ENCODE measurements around the gene KCNK4. TPM values are rescaled to one million over a fixed set of nuclear protein-coding genes. Genes with fewer than 3 reads are reported as not detected.

KCNK4 gene
- total RNA-seq, 2 experiments from 2014 or later, result not detected

GRCh38 chr11:64267207-64267945, 23.7 kb upstream of the KCNK4 start:
- POLR2A ChIA-PET, result interaction anchor here (1.0 to 6.0 kb wide), 6 partner anchors 12 to 61 kb away, joined by 3 to 94 read pairs (median 48); partner anchors contain the start of genes BAD, FERMT3, GPR137 and PLCB3
- Mint-ChIP-seq H3K4me3 (peak overlapping the region; percentile 96), H3K36me3 (peaks cover 8% of the 10 kb centered on the region), H3K27ac (peak overlapping the region; percentile 96), H3K9me3 (no peaks in the 10 kb centered on the region), H3K4me1 (peaks cover 25% of the 10 kb centered on the region), H3K27me3 (no peaks in the 10 kb centered on the region)
- DNase-seq (no peak), ATAC-seq (ENCODE audit: low read depth) (no peak)

DNA sequence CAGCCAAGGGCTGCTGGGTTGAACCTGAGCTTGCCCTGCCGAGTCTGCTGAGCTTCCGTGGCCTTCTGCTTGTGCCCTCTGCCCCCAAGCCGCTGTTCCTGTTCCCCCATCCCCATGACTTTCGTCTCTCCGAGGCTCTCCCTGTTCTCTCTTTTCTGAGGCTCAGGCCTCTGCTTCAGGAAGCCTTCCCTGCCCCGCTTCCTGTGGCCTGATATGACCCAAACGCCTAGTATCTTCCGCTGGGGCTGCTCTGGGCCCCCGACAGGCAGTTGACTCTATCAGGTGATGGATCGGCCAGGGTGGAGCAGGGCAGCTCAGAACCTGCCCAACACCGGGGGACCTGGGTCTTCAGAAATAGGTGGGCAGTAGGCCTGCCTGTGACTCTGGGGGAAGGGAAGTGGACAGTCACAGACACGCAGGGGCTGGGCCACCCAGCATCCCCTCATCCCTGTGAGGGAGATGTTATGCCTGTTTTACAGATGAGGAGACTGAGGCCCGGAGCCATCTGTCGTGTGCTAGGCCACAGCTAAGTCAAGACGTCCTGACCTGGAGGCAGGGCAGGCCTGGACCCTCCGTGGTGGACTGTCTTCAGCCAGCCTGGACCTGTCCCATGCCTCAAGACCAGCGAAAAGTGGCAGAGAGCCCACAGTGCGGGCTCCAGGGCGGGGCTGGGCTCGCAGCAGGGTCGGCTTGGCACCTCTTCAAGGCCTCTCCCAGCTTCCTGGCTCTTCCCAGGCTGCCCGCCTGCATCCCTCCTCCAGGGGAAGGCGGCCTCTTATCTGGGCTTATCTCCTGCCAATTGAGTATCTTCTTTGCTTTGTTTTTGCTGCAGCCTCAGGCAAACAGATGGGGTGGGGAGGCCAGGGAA, 22.8 kb upstream of the KCNK4 start:
- Mint-ChIP-seq H3K4me1 (peaks cover 23% of the 10 kb centered on the region), H3K27me3 (no peaks in the 10 kb centered on the region), H3K27ac (peak overlapping the region; percentile 96), H3K4me3 (peak overlapping the region; percentile 96), H3K36me3 (peaks cover 6% of the 10 kb centered on the region), H3K9me3 (no peaks in the 10 kb centered on the region)
- POLR2A ChIA-PET, result interaction anchor here (0.6 to 6.0 kb wide), 15 partner anchors 10 to 86 kb away, joined by 3 to 94 read pairs (median 13); partner anchors contain the start of genes BAD, ESRRA, FERMT3 and FKBP2
- no peak for DNase-seq
- no peak for ATAC-seq (ENCODE audit: low read depth)

- H3K9me3 Mint-ChIP-seq, result no peaks in the 10 kb centered on the region
- no peaks in the 10 kb centered on the region for H3K27me3 Mint-ChIP-seq
- peak; percentile 74 for DNase-seq
- peak overlapping the region; percentile 96 for H3K27ac Mint-ChIP-seq
- peak; percentile 23 for ATAC-seq (ENCODE audit: low read depth)
- POLR2A ChIA-PET, result interaction anchor here (0.6 to 6.0 kb wide), 15 partner anchors 8 to 86 kb away, joined by 3 to 94 read pairs (median 13); partner anchors contain the start of genes BAD, ESRRA, FERMT3 and FKBP2
- H3K36me3 Mint-ChIP-seq, result peaks cover 6% of the 10 kb centered on the region
- peak overlapping the region; percentile 96 for H3K4me3 Mint-ChIP-seq
- H3K4me1 Mint-ChIP-seq, result peaks cover 23% of the 10 kb centered on the region
These were observed 22.1 kb upstream of the KCNK4 start for GRCh38 chr11:64268893-64269539.

GRCh38 chr11:64269540-64270220, 21.4 kb upstream of the KCNK4 start:
- H3K27me3 Mint-ChIP-seq, result no peaks in the 10 kb centered on the region
- H3K4me1 Mint-ChIP-seq, result peaks cover 23% of the 10 kb centered on the region
- no peaks in the 10 kb centered on the region for H3K9me3 Mint-ChIP-seq
- DNase-seq, result peak; percentile 99
- H3K4me3 Mint-ChIP-seq, result peak overlapping the region; percentile 96
- H3K27ac Mint-ChIP-seq, result peak overlapping the region; percentile 96
- peak; percentile 69 for ATAC-seq (ENCODE audit: low read depth)
- POLR2A ChIA-PET, result interaction anchor here (1.0 to 6.0 kb wide), 16 partner anchors 9 to 83 kb away, joined by 3 to 94 read pairs (median 13); partner anchors contain the start of genes BAD, ESRRA, FERMT3 and FKBP2
- peaks cover 6% of the 10 kb centered on the region for H3K36me3 Mint-ChIP-seq

- Mint-ChIP-seq H3K9me3 (no peaks in the 10 kb centered on the region), H3K4me1 (peaks cover 8% of the 10 kb centered on the region), H3K36me3 (peaks cover 4% of the 10 kb centered on the region), H3K27ac (no peak overlapping the region), H3K4me3 (no peak overlapping the region), H3K27me3 (no peaks in the 10 kb centered on the region)
- DNase-seq (no peak), ATAC-seq (ENCODE audit: low read depth) (no peak)
- POLR2A ChIA-PET, result interaction anchor here (1.3 to 2.1 kb wide), 2 partner anchors 9 to 15 kb away, joined by 3 to 7 read pairs; partner anchors contain the start of gene BAD
These were observed 15.9 kb upstream of the KCNK4 start for GRCh38 chr11:64275031-64275800.

- Mint-ChIP-seq H3K4me3 (no peak overlapping the region), H3K9me3 (no peaks in the 10 kb centered on the region), H3K27me3 (no peaks in the 10 kb centered on the region), H3K36me3 (peaks cover 4% of the 10 kb centered on the region), H3K27ac (no peak overlapping the region), H3K4me1 (peaks cover 4% of the 10 kb centered on the region)
- ATAC-seq (ENCODE audit: low read depth), result no peak
- no peak for DNase-seq
- POLR2A ChIA-PET, result interaction anchor here (1.3 to 2.1 kb wide), 2 partner anchors 9 to 15 kb away, joined by 3 to 7 read pairs; partner anchors contain the start of gene BAD
These were observed 15.3 kb upstream of the KCNK4 start for GRCh38 chr11:64275841-64276240.

- Mint-ChIP-seq H3K4me1 (peaks cover 2% of the 10 kb centered on the region), H3K36me3 (peaks cover 7% of the 10 kb centered on the region), H3K27me3 (no peaks in the 10 kb centered on the region), H3K9me3 (no peaks in the 10 kb centered on the region), H3K4me3 (no peak overlapping the region), H3K27ac (no peak overlapping the region)
- POLR2A ChIA-PET, result interaction anchor here (1.3 to 2.1 kb wide), 3 partner anchors 8 to 28 kb away, joined by 3 to 7 read pairs (median 4); partner anchors contain the start of gene BAD
- no peak for DNase-seq
- ATAC-seq (ENCODE audit: low read depth), result no peak
These were observed 14.3 kb upstream of the KCNK4 start for GRCh38 chr11:64276653-64277431.

DNA sequence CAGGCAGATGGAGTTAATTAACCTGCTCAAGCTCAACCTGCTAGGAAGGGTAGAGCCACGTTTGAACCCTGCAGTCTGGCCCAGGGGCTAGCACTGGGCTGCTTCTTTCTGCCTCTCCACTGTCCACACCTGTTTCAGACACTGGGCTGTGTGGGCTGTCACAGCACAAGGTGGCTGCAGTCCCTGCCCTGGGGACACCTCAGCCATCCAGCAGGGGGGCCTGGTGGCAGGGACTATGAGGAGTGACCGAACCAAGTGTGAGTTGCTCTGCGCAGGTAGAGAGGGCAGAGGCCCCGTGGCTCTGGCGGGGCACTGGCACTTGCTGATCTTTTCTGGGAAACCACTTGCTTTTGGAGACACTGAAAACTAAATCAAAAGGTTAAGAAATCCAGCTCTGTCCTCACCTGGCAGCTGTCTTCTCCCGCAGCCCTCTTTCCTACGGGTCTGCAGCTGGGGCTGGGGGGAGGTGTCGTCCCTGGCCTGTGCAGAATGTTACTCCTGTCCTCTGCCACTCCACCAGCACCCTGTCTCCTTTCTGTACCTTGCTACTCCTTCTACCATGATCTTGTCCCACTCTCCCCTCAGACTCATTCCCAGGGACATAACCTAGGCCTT, 12.4 kb upstream of the KCNK4 start:
- no peak for ATAC-seq (ENCODE audit: low read depth)
- Mint-ChIP-seq H3K27me3 (no peaks in the 10 kb centered on the region), H3K4me1 (peaks cover 3% of the 10 kb centered on the region), H3K4me3 (no peak overlapping the region), H3K27ac (no peak overlapping the region), H3K36me3 (peaks cover 13% of the 10 kb centered on the region), H3K9me3 (no peaks in the 10 kb centered on the region)
- POLR2A ChIA-PET, result interaction anchor here (0.9 to 1.3 kb wide), 3 partner anchors 9 to 26 kb away, joined by 3 to 4 read pairs (median 3); no protein-coding TSS in a partner anchor
- DNase-seq, result no peak

GRCh38 chr11:64281957-64282770, 8.9 kb upstream of the KCNK4 start:
- Mint-ChIP-seq H3K4me1 (peaks cover 8% of the 10 kb centered on the region), H3K27me3 (no peaks in the 10 kb centered on the region), H3K9me3 (no peaks in the 10 kb centered on the region), H3K27ac (no peak overlapping the region), H3K4me3 (no peak overlapping the region), H3K36me3 (peaks cover 13% of the 10 kb centered on the region)
- DNase-seq (no peak), ATAC-seq (ENCODE audit: low read depth) (no peak)
- POLR2A ChIA-PET, result interaction anchor here (1.2 to 4.5 kb wide), 3 partner anchors 12 to 75 kb away, joined by 4 to 72 read pairs (median 12); partner anchors contain the start of genes ESRRA and FERMT3

DNA sequence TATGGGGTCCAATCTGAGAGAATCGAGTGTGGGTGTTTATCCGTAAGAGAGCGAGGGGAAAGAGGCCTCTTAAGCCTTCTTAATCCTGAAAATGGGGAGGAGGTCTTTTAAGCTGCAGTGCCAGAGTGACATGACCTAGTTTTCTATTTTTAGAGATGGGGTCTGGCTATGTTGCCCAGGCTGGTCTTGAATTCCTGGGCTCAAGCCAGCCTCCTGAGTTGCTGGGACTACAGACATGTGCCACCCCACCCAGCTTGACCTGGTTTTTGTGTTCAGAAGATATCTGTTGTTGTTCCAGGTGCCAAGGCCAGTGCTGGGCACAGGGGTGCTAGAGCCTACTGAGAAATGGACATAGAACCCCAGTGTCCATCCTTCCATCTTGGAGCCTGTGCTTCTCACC, 8.0 kb upstream of the KCNK4 start:
- peaks cover 8% of the 10 kb centered on the region for H3K4me1 Mint-ChIP-seq
- no peak for ATAC-seq (ENCODE audit: low read depth)
- DNase-seq, result no peak
- H3K4me3 Mint-ChIP-seq, result no peak overlapping the region
- peaks cover 13% of the 10 kb centered on the region for H3K36me3 Mint-ChIP-seq
- POLR2A ChIA-PET, result interaction anchor here (1.2 to 4.5 kb wide), 4 partner anchors 13 to 77 kb away, joined by 3 to 72 read pairs (median 8); partner anchors contain the start of genes ESRRA and FERMT3
- no peaks in the 10 kb centered on the region for H3K9me3 Mint-ChIP-seq
- peak overlapping the region; percentile 34 for H3K27ac Mint-ChIP-seq
- H3K27me3 Mint-ChIP-seq, result no peaks in the 10 kb centered on the region

Data from activated naive CD8-positive, alpha-beta T cell treated with anti-CD3 and anti-CD28 coated beads, Interleukin-2, amount 10 ng/mL, durations not matched to agents 7 days and 5 days (primary cell).